Measurements from ENCODE around the gene ZNF45.

ZNF45 gene

GRCh38 chr19:43928820-43929219 is 6.3 kb downstream of the ZNF45 start:
- H3K27ac Mint-ChIP-seq: no peak overlapping the region
- no peak overlapping the region for H3K4me3 Mint-ChIP-seq
- H3K36me3 Mint-ChIP-seq (ENCODE audit: low read depth): peaks cover 94% of the 10 kb centered on the region
- TF ChIP-seq CTCF (IDR thresholded peaks at IDR 0.05; ENCODE audit: unreplicated experiment in 3 of 3): no peak
- H3K4me1 Mint-ChIP-seq: peaks cover under 1% of the 10 kb centered on the region
- H3K9me3 Mint-ChIP-seq: no peaks in the 10 kb centered on the region
- H3K27me3 Mint-ChIP-seq (ENCODE audit: low read depth): no peaks in the 10 kb centered on the region

- Mint-ChIP-seq H3K9me3 (peaks cover 19% of the 10 kb centered on the region), H3K4me3 (no peak overlapping the region), H3K27me3 (ENCODE audit: low read depth) (no peaks in the 10 kb centered on the region), H3K4me1 (no peaks in the 10 kb centered on the region), H3K36me3 (ENCODE audit: low read depth) (peaks cover 96% of the 10 kb centered on the region), H3K27ac (no peak overlapping the region)
- no peak for TF ChIP-seq CTCF (IDR thresholded peaks at IDR 0.05; ENCODE audit: unreplicated experiment in 3 of 3)
Measured at GRCh38 chr19:43923875-43924274, 11.2 kb downstream of the ZNF45 start.

- TF ChIP-seq CTCF (IDR thresholded peaks at IDR 0.05; ENCODE audit: unreplicated experiment in 3 of 3): no peak
Measured at GRCh38 chr19:43914051-43914450, 21.0 kb downstream of the ZNF45 start.

GRCh38 chr19:43913383-43913782 is 21.7 kb downstream of the ZNF45 start:
- Mint-ChIP-seq H3K27me3 (ENCODE audit: low read depth) (no peaks in the 10 kb centered on the region), H3K4me1 (no peaks in the 10 kb centered on the region), H3K27ac (no peak overlapping the region), H3K4me3 (no peak overlapping the region), H3K36me3 (ENCODE audit: low read depth) (peaks cover 97% of the 10 kb centered on the region), H3K9me3 (peaks cover 88% of the 10 kb centered on the region)
- no peak for TF ChIP-seq CTCF (IDR thresholded peaks at IDR 0.05; ENCODE audit: unreplicated experiment in 3 of 3)

More at GRCh38 chr19:43914051-43914450, 21.0 kb downstream of the ZNF45 start:
- Mint-ChIP-seq H3K27me3 (ENCODE audit: low read depth) (no peaks in the 10 kb centered on the region), H3K4me1 (no peaks in the 10 kb centered on the region), H3K4me3 (no peak overlapping the region), H3K36me3 (ENCODE audit: low read depth) (peaks cover 100% of the 10 kb centered on the region), H3K27ac (no peak overlapping the region), H3K9me3 (peaks cover 89% of the 10 kb centered on the region)

- peaks cover 94% of the 10 kb centered on the region for H3K9me3 Mint-ChIP-seq
- TF ChIP-seq CTCF (IDR thresholded peaks at IDR 0.05; ENCODE audit: unreplicated experiment in 3 of 3): no peak
- no peak overlapping the region for H3K4me3 Mint-ChIP-seq
- no peaks in the 10 kb centered on the region for H3K4me1 Mint-ChIP-seq
- H3K27me3 Mint-ChIP-seq (ENCODE audit: low read depth): no peaks in the 10 kb centered on the region
- H3K27ac Mint-ChIP-seq: no peak overlapping the region
- peaks cover 95% of the 10 kb centered on the region for H3K36me3 Mint-ChIP-seq (ENCODE audit: low read depth)
Measured at GRCh38 chr19:43910884-43911283, 24.2 kb downstream of the ZNF45 start.

GRCh38 chr19:43908659-43909058 is 26.4 kb downstream of the ZNF45 start:
- Mint-ChIP-seq H3K27me3 (ENCODE audit: low read depth) (no peaks in the 10 kb centered on the region), H3K36me3 (ENCODE audit: low read depth) (peaks cover 89% of the 10 kb centered on the region), H3K4me3 (no peak overlapping the region), H3K27ac (no peak overlapping the region), H3K4me1 (no peaks in the 10 kb centered on the region), H3K9me3 (peaks cover 91% of the 10 kb centered on the region)
- no peak for TF ChIP-seq CTCF (IDR thresholded peaks at IDR 0.05; ENCODE audit: unreplicated experiment in 3 of 3)

Measured in nephron (organoid).